ENCODE measurements around the gene SLC8A3.

DNA sequence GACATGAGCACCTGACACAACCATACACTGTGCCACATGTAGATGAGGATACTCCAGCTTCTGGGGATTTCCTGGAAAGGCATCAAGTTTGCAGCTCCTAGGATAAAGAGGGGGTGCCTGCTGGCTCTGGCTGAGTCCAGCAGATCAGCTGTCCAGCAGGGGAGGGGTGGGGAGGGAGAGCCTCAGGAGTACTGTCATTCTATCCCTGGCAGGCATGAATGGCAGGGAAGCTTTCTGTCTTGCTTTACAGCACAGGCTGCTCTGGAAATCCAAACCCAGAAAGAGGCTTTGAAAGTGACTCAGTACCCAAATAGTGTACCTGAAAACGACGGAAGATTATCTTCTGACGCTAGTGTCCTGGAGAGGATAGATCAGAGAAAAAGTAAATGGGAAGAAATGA, 32.2 kb downstream of the SLC8A3 start:
- TF ChIP-seq, protein P1, sequence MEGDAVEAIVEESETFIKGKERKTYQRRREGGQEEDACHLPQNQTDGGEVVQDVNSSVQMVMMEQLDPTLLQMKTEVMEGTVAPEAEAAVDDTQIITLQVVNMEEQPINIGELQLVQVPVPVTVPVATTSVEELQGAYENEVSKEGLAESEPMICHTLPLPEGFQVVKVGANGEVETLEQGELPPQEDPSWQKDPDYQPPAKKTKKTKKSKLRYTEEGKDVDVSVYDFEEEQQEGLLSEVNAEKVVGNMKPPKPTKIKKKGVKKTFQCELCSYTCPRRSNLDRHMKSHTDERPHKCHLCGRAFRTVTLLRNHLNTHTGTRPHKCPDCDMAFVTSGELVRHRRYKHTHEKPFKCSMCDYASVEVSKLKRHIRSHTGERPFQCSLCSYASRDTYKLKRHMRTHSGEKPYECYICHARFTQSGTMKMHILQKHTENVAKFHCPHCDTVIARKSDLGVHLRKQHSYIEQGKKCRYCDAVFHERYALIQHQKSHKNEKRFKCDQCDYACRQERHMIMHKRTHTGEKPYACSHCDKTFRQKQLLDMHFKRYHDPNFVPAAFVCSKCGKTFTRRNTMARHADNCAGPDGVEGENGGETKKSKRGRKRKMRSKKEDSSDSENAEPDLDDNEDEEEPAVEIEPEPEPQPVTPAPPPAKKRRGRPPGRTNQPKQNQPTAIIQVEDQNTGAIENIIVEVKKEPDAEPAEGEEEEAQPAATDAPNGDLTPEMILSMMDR (IDR thresholded peaks at IDR 0.05; ENCODE audit: poor library complexity) = no peak
- TF ChIP-seq EZH2 (IDR thresholded peaks at IDR 0.05; ENCODE audit: borderline replicate concordance) (no peak), EZH2phosphoT487 (IDR thresholded peaks at IDR 0.05; ENCODE audit: low read depth, severe bottlenecking, unreplicated experiment) (no peak)

All from hepatocyte (in vitro differentiated cells).